Stimulated activated CD8-positive, alpha-beta memory T cell treated with anti-CD3 and anti-CD28 coated beads, Interleukin-15, amount 100 ng/mL, for 24 hours (primary cell): ENCODE results near the gene LTBP2.

Experiments used
- DNase-seq: peaks from one replicate; pipeline ENCODE4 v3.0.0-alpha.2; 2020; ENCODE audit warnings: low read depth

Gene LTBP2

GRCh38 chr14:74507085-74507484, 105.0 kb downstream of the LTBP2 start:
- DNase-seq = no peak

GRCh38 chr14:74506411-74506851, 105.6 kb downstream of the LTBP2 start:
- DNase-seq = no peak

DNA sequence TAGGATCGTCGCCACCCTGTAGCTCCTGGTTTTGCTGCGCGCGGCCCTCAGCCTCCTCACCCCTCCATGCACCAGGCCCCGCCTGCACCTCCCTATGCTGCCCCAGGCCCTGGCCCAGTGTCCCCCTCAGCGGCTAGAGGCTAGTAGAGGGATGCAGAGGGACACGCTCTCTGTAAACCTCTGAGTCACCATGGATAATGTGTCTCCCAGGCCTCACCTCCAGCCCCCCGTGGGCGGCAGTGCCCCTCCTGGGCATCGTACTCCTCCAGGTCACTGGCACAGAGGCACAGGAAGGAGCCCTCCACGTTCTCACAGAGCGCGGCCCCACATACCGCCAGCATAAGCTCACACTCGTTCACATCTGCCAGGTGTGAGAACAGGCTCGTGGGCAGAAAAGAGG, 106.2 kb downstream of the LTBP2 start:
- DNase-seq = no peak

DNA sequence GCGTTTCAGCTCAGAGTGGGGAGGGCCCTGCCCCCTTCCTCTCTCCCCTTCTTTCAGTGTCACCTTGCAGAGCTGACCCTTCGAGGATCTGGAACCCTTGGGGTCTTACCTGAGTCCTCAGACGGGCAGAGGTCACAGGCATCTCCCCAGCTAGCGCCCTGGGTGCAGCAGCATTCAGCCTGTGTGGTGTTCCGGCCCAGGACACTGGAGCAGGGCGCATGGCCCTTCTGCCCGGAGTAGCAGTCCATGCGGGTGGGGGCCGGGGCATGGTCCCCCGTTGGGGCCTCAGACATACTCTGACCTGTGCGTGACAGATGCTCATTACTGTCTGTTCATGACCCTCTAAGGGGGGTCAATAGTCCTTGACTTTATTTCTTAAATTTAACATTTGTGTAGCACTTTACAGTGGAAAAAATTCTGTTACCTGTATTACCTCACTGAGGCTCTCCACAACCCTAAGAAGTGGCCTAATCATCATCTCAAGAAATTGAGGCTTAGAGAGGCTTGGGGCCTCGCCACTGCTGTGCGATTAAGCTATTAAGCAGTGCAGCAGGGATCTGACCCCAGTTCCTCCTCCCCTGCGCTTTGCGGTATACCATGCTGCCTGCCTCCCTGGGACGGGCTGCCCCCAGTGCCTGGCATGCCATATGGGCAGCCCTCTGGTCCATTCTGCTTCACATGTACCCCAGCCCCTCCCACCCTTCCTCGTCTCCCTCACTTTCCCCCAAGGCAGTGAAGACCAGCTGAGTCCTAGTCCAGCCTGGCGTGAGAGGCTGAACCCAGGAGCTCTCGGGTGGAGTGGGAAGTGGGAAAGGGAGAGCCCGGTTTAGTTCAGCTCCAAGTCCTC, 106.9 kb downstream of the LTBP2 start:
- no peak for DNase-seq

DNA sequence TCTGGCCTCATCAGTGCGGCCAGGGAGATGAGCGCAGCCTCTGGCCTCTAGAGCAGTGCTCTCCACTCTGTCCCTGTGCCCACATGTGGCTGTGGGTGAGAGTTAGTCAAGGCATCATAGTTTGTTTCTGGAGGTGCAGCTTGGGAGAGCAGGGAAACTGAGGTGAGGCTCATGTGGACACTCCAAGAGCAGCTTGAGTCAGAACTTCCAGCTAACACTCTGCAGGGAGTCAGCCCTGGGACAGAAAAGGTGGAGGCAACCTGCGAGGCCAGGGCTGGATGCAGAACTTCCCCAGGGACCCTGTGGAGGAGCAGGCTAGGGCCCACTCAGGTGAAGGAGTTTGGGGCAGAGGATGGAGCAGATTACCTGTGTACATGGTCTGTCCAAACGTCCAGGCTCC, 107.6 kb downstream of the LTBP2 start:
- DNase-seq = no peak

DNA sequence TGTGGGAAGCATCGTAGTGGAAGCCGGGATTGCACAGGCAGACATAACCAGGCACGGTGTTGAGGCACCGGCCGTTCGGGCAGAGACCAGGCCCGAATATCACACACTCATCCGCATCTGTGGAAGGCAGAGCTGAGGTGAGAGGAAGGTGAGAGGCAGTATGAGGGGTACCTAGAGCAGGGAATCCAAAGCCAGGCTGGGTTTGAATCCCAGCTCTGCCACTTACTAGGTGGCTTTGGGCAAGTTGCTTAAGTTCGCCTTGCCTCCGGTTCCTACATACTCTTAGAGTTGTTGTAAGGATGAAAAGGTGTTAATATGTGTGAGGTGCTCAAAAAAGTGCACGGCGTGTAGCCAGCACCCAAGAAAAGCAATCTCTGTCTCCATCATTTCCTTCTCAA, 108.1 kb downstream of the LTBP2 start:
- DNase-seq = no peak

- DNase-seq = no peak
Measured at GRCh38 chr14:74503291-74503937, 108.6 kb downstream of the LTBP2 start.

GRCh38 chr14:74502236-74503019, 109.6 kb downstream of the LTBP2 start:
- no peak for DNase-seq

DNA sequence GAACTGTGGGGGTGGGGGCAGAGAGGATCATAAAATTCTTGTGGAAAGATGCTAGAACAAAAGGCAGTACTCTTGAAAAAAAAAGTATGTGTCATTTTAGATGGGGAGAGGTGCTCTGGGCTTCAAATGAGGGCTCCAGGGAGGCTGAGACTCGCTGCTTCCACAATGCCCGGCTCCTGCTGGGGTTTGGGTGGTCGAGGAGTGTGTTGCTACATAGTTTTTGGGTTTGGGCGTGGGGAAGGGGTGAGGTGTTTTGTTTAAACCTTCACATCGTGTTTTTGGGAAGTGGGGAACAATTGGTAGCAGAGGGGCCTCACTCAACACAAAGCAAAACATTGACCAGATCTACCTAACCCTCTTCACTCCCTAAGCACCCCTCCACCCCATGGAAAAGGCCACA, 110.3 kb downstream of the LTBP2 start:
- no peak for DNase-seq

- no peak for DNase-seq
Measured at GRCh38 chr14:74501135-74501614, 110.9 kb downstream of the LTBP2 start.

DNA sequence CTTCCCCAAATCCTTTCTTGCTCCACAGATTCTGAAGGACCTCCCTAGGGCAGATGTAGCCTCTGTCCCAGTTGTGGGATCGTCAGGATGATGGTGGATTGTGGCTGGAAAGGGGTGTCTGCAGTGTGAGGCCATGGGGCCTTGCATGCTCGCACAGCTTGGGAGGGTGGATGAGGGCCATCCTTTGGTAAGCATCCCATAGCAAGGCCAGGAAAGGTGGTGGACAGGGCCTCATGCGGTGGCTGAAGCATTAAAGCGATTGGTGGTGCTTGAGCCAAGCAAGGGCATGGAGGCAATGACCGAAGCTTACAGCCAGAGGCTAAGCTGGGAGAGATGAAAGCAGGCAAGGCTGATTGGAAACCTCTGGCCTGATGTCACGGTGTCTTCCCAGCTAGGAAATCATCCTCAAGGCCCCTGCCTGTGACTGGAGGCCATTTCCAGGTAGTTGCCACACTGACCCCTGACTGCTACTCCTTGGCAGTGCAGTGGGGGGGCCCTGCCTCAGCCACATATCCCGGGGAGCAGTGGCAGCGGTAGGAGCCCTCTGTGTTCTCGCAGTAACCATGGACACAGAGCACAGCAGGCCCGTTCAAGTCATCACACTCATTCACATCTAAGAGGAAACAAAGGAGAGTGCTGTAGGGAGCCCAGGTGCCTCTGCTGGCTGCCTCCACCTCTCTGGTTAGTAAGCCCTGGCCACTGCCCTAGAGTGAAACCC, 111.5 kb downstream of the LTBP2 start:
- DNase-seq = no peak

DNA sequence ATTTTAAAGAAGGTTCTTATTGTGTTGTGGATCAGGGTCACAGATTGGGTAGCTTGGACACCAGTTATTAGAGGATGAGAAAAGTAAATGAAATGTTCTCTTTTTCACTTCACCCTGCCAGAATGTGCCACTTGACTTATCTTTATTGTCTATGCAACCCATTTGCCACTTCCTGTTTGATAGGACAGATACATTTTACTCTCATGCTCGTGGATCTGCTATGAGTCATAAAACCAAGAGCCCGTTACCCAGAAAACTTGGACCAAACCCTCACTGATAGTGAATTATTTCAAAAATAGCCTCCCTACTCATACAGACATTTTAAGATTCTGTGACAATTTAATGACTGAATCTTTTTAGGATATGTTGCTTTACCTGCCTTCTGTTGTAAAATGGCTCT, 116.7 kb downstream of the LTBP2 start:
- no peak for DNase-seq

DNA sequence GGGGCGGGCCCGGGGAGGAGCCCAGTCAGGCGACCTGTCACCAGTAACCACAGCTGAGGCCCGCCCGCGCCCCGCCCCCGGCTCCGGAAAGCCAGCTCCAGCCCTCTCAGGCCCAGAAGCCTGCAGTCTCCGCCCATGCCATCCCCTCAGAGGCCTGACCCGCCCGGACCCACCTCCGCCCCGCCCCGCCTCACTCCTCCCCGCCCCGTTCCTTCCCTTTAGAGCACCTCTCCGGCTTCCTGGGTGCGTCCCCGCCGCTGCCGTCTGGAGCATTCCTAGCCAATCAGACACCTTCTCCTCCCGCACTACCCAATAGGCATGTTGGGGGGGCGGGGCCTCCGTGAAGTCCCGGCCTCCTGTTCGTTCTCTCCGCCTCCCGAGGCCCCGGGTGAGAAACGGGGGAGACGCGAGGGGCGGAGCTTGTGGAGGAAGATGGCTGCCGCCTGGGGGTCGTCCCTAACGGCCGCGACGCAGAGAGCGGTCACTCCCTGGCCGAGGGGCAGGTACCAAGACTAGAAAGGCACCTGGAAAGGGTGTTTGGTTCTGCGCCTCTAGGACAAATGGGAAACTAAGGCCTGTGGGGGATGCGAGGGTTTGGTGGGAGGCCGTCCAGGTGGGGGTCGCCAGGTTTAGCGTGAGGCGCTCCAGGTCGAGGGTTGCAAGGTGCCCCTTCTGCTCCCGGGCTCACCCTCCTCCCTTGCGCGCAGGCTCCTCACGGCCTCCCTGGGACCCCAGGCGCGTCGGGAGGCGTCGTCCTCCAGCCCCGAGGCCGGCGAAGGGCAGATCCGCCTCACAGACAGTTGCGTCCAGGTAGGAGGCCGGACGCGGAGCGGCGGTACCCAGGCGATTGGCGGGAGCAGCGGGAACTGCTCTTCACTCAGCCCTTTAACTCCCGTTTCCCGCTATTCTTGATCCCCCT, 118.4 kb downstream of the LTBP2 start, which contains the start of gene ISCA2:
Gene ISCA2, plus strand, starts transcription at position 423 of the 919 bp plus-strand sequence. Its CDS starts 10 bp downstream, at position 433.
- DNase-seq = peak; percentile 96

DNA sequence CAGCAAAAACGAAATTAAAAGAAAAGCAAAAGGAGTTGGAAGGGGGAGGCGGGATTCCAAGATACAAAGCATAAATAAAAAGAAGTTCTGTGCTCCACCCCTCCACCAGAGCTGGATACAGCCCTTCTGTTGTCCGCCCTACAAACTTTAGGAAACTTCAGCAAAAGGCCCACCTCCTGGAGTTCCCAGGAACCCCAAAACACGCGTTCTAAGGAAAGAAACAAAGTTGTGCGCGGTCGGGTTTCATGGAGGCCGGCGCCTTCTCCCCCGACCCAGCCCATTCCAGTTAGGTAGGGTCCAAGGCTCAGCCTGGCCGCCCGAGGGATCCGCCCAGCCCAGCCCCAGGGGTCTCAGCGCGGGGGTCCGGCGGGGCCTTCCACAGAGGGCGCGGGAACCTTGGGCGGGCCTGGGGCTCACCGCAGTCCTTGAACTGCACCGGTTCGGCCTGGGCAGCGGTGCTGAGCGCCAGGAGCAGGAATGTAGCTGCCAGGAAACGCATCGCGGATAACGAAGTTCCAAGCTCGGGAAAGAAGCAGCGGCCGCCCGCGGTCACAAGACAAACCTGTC, 119.2 kb downstream of the LTBP2 start, which contains the start of gene NPC2:
Gene NPC2, minus strand, starts transcription at position 530 of the 567 bp plus-strand sequence. Its CDS starts 31 bp downstream, at position 499.
- no peak for DNase-seq

DNA sequence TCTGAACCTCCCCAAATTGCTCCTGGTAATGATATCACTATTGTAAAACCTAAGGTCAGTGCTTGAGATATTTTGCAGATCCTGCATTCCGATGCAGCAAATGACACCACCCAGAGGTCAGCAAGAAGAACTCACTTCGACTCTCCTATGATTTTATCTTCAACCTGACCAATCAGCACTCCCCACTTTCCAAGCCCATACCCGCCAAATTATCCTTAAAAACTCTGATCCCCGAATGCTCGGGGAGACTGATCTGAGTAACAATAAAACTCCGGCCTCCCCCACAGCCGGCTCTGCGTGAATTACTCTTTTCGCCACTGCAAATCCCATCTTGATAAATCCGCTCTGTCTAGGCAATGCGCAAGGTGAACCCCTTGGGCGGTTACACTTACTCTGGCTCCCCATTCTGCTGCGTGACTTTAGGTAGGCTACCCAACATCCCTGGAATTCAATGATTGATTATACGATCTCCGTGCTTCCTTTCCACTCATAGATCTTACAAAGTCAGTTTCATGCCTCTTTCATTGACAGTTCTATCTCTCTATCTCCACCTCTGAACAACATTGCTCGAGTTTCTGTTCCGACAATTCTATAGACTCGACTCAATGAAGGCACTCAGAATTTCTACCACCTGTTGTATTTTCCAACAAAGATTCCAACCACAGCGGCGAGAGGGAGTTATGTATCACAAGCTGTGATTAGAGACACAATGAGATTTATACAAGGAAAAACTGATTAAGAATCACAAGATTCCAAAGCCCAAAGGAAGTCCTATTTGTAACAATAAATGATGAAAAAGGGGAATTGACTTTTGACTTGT, 119.9 kb downstream of the LTBP2 start:
- no peak for DNase-seq

DNA sequence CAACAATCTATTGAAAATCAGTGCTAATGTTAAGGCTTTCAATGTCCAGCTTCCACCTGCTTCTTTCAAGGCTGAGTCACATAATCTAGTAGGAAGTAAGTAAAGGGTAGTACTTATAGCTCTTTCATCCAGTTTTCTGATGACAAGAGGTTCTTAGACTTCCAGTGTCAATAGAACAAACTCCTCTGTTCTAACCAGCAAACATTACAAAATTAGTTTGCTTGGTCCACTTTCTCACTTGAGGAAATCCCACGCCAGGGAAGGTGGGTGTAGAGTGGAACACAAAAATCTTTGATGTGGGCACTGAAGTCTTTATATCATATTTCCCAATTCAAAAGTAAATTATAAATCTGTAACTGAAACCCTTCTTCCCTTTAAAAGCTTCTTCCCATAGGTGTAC, 121.6 kb downstream of the LTBP2 start:
- DNase-seq = no peak

DNA sequence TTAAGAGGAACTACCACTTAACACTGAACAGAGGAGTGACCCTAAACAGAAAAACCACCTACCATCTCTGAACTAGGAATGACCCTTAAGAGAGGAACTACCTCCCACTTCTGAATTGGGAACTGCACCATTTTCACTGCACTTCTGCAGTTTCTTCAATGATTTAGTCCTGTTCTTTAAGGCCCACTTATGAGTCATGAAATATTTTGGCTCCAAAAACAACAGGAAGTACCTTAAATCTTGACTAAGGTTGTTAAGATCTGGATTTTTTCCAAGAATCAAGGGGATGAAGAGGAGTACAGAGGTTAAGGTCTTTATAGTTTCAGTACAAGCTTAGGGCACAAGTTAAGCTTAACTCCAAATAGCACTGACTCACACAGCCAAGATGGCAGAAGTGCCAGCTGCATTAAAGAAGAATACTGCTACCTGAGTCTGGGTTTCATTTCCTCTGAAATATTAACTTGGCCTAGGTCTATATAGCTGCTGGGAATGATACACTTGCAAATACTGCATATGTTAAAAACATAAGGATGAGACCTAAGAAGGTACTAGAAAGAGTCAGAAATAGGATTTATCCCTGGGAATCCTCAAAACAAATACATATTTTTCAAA, 123.1 kb downstream of the LTBP2 start:
- no peak for DNase-seq

- no peak for DNase-seq
Measured at GRCh38 chr14:74486164-74486563, 125.9 kb downstream of the LTBP2 start.

DNA sequence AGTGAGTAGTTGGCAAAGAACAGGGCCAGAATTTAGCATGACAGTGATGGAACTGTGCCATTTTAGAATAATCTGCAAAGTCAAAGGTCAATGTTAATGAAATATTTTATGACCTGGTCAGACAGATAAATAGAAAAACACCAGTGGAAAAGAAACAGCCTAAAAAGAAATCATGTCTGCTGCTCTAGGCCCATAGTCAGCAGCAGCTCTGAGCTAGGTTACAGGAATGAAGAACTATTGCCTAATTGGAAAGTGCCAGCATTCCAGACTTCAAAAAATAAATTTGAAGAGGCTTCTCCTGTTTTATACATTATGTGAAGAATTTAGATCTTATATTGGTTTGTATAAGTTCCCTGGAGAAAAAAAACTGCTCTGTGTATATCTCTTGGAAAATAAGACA, 128.7 kb downstream of the LTBP2 start:
- DNase-seq = no peak
